ENCODE data around the gene LBHD2.

DNA sequence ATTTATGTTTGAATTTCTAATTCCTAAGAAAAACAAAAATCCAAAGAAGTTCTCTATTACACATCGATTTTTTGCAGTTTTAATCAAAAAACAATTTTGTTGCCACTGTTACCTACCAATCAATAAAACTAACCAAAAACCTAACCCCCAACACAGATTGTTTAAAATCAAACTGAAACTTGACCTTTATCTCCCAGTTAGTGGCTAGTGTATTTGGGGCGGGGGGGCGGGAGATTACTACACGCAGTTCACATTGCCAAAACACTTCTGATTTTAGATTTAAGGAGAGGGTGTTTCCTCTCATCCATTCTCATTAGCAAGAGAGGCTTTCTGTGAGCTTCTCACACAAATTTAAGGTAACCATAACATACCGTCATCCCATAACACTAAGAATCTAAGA lies 33.1 kb upstream of the LBHD2 start:
- TF ChIP-seq POLR2A (IDR thresholded peaks at IDR 0.05): no peak
- TF ChIP-seq, protein P1, sequence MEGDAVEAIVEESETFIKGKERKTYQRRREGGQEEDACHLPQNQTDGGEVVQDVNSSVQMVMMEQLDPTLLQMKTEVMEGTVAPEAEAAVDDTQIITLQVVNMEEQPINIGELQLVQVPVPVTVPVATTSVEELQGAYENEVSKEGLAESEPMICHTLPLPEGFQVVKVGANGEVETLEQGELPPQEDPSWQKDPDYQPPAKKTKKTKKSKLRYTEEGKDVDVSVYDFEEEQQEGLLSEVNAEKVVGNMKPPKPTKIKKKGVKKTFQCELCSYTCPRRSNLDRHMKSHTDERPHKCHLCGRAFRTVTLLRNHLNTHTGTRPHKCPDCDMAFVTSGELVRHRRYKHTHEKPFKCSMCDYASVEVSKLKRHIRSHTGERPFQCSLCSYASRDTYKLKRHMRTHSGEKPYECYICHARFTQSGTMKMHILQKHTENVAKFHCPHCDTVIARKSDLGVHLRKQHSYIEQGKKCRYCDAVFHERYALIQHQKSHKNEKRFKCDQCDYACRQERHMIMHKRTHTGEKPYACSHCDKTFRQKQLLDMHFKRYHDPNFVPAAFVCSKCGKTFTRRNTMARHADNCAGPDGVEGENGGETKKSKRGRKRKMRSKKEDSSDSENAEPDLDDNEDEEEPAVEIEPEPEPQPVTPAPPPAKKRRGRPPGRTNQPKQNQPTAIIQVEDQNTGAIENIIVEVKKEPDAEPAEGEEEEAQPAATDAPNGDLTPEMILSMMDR (IDR thresholded peaks at IDR 0.05): no peak

Measured in vagina (tissue), 2 donors.